Transverse colon (tissue), 3 donors: ENCODE measurements around the gene PELO.

Source experiments
- CTCF ChIP-seq, 5 experiments: fragments of 200-600 bp in 3 of 5; fragments of 450-650 bp in 2 of 5; sonication (generic) in 3 of 5; IDR thresholded peaks; 1 replicate in 2 of 5; 2 replicates in 3 of 5; pipeline ENCODE4 v1.5.1; 2016 to 2017; ENCODE audit warnings: antibody characterized with exemption in 5 of 5, inconsistent platforms in 3 of 5, mild to moderate bottlenecking in 2 of 5, moderate library complexity in 1 of 5
- POLR2A ChIP-seq: fragments of 450-650 bp; IDR thresholded peaks from one replicate; pipeline ENCODE4 v1.6.1; 2016; ENCODE audit warnings: antibody characterized with exemption, mild to moderate bottlenecking, moderate library complexity

DNA sequence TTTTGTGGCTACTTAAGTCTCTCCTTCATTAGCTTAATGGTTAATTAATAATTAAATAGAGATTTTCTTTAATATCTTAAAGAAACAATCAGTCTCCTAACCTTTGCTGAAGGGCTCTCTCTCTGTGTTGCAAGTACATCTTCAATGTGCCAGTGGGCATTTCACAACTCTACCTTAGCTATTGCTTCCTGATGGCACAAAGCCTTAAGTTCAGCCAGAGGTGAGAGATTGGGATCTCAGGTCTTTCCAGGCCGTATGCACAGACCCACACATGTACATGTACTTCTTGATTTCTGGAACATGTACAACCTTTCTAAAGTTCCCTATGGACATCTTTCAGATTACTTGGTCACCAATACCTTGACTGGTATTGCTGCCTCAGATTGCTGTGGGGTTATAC, 8.9 kb upstream of the PELO start:
- TF ChIP-seq CTCF (IDR thresholded peaks at IDR 0.05) (no peak), POLR2A (no peak)
